ENCODE measurements around the gene LRRFIP1. TPM values are rescaled to one million over a fixed set of nuclear protein-coding genes. Genes with fewer than 3 reads are reported as not detected.

LRRFIP1 gene
- polyA plus RNA-seq, 4 donors, result 60.2 to 103 (median 84.7) TPM

GRCh38 chr2:237698358-237698694, 70.9 kb downstream of the LRRFIP1 start:
- DNase-seq (ENCODE audit: low read depth in 4 of 4, low spot score in 3 of 4), result no peak

GRCh38 chr2:237699870-237700511, 72.6 kb downstream of the LRRFIP1 start:
- DNase-seq (ENCODE audit: low read depth in 4 of 4, low spot score in 3 of 4), result no peak

DNA sequence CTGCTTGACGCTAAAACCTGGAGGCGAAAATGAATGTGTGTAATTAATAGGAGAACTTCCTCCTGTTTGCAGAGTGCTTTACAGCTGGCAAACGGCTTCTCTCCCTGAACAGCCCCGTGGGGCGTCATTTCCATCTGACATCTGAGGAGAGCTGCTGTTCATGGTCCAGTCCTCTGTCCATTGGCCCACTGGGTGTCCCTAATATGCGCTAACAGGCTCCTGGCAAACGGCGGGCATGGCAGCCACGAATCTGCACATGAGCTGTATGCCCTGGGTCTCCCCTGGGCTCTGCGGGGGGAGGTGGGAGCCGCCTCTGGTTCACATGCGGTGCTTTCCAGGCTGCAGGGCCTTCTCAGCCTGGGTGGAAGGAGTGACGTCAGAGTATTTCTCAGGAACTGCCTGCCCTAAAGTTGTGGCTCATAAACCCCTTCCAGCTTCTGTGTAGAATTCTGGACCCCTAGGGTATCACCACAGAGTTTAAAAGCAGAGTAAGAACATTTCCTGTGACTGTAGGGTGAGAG, 73.2 kb downstream of the LRRFIP1 start:
- DNase-seq (ENCODE audit: low read depth in 4 of 4, low spot score in 3 of 4), result peak in 1 of 4 donors; percentile 74

DNA sequence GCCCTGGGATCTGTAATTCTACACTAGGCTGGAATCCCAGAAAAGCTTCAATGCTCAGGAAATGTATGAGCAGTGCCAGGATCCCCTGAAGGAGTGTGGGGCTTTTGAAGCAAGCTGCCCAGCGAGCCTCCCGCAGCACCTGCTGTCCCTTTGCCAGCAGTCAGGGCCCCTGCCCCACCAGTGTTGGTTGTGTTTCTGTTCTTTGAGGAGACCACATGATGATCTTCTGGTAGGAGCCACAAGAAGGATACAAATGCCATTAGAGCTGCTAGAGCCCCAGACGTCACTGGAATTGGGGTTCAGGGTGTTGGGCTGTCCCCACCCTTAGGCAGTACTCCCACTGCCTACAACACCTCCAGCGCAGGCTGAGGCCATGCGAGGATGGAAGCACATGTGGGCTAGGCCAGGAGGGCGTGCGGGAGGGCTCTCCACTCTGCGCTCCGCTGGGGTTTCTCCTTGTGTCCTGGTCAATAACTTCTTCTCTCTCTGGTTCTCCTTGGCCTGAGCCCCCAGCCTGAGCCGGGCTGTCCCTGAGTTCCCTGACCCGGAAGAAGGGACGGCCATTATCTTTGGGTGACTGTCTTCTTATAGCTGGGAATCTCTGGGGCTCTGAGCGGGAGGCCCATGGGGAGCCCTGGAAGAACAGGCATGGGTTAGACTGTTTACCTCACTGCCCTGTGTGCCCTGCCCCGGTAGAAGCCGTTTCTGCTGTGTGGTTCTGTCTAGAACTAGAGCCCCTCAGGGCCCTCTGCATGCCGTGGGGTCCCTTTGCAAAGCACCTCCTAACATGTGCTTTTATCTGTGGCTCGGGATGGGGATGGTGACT, 73.9 kb downstream of the LRRFIP1 start:
- no peak for DNase-seq (ENCODE audit: low read depth in 4 of 4, low spot score in 3 of 4)

DNA sequence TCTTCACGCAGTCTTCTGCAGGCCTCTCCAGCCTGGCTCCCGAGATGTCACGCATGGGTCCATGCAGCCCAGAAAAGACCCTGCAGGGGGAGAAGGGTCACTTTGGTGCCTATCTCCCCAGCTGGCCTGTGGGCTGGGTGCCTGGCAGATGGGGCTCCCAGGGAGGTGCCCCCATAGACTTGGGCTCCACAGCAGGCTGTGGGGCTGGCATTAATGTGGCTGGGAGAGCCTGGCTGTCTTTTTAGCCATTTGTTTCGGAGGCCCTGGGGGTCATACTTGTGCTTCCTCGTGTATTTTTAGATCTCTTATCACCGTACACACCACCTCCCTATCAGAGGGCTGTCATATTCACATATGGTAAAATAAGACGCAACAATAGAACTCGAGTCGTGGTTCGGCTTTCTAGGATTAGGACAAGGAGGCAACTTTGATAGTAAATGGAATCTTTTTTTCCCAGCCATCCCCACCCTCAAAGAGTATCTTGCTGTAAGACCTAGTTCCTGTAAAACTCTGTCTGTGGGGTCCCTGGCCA, 74.5 kb downstream of the LRRFIP1 start:
- no peak for DNase-seq (ENCODE audit: low read depth in 4 of 4, low spot score in 3 of 4)

GRCh38 chr2:237702441-237703391, 75.3 kb downstream of the LRRFIP1 start:
- no peak for DNase-seq (ENCODE audit: low read depth in 4 of 4, low spot score in 3 of 4)

GRCh38 chr2:237704501-237705434, 77.4 kb downstream of the LRRFIP1 start:
- DNase-seq (ENCODE audit: low read depth in 4 of 4, low spot score in 3 of 4), result no peak

DNA sequence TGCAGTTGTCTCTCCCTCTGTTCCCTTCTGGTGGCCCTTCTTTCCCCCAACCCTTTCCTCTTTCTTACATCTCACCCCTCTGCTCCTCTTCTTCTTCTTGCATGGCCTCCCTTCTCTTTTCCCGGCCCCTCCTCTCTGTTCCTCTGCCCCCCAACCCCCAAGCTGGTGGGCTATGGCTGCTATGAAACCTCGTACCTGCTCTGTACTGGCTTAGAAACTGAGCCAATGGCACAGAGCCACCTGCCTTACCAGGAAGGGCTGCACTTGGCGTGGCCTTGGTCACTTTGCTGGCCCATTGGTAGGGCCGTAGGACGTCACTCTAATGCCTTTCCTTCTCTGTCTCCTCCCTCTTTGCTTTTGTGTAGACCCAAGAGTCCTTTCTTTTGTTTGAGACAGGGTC, 78.9 kb downstream of the LRRFIP1 start:
- no peak for DNase-seq (ENCODE audit: low read depth in 4 of 4, low spot score in 3 of 4)

DNA sequence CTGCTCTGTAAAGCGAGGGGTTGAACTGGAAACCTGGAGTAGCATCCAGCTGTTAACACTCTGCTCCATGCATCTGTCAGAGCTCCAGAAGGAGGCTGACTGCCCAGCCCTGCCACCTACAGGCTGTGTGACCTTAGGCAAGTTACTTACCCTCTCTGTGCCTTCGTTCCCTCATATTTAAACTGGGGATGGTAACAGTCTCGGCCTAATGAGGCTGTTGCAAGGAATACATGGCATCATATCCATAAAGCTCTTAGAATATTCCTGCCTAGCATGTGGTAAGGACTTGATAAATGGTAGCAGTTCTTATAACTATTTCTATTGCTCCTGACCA, 80.6 kb downstream of the LRRFIP1 start:
- no peak for DNase-seq (ENCODE audit: low read depth in 4 of 4, low spot score in 3 of 4)

GRCh38 chr2:237708491-237708890, 81.1 kb downstream of the LRRFIP1 start:
- DNase-seq (ENCODE audit: low read depth in 4 of 4, low spot score in 3 of 4), result no peak

DNA sequence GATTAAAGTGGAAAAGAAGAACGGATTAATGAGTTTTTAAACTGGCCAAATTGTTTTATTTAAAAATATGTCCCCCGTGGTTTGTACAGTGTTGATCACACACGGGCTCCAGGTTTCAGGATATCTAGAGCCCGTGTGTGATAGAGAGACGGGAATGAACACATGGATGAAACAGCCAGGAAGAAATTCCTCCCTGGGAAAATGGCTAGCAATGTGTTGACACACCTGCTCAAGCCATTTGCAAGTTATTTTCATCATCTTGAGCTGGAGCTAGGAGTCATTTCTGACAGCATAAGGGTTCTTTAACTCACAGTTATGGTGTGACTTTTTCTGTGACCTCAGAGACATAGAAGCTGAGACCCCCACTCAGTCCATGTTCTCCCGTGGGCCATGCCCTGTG, 81.6 kb downstream of the LRRFIP1 start:
- no peak for DNase-seq (ENCODE audit: low read depth in 4 of 4, low spot score in 3 of 4)

DNA sequence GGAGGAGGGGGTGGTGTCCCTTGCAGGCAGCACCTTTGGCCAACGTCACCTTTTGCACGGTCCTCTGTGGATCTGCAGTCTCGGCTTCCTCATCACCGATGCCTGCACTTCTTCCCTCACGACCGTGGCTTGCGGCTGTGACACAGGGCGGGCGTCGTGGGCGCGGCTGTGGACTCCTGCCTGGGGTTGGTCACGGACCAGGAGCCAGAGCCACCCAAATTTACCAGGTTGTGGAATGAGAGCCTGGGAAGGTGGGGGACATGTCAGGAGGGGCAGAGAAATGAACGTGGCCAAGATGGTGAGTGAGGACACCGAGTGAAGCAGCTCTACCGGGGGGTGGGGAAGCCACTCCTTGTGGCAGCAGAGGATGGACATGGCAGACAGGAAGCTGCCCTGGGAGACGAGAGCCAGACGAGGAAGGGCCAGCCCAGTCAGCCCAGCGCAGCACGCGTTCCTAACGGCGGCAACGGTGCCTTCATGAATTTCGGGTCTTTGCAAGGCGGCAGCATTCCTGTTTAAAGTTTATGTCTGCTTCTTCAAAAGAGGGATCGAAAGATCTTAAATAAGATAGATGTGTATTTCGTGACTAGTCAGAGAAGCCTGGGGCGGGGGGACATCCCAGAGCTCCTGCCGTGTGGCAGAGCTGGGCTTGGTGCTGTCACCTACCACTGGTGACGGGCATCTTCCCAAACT, 84.2 kb downstream of the LRRFIP1 start:
- DNase-seq (ENCODE audit: low read depth in 4 of 4, low spot score in 3 of 4), result no peak

- no peak for DNase-seq (ENCODE audit: low read depth in 4 of 4, low spot score in 3 of 4)
These were observed 85.3 kb downstream of the LRRFIP1 start for GRCh38 chr2:237712477-237713377.

- DNase-seq (ENCODE audit: low read depth in 4 of 4, low spot score in 3 of 4), result no peak
These were observed 87.5 kb downstream of the LRRFIP1 start for GRCh38 chr2:237714690-237715458.

DNA sequence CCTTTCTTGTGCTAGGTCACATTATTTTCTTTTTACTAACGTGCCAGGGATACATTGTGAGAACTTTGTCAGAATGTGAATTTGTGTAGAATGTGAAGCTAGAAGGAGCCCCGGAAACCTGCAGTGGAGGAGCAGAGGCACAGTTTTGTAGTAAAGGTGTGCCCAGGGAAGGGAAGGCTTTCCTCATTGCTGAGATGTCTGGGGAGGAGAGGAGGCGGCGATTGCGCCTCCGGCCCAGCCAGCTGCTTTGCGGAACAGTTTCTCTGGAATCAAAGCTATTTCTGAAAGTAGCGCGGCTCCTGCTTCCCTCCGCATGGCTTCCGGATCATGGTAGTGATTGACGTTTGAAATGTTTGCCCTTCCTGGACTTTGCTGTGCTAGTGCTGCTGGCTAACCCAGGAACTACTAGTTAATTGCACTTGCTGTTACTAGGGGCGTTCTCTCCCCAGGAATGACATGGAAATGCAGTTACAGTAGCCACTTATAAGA, 88.1 kb downstream of the LRRFIP1 start:
- no peak for DNase-seq (ENCODE audit: low read depth in 4 of 4, low spot score in 3 of 4)

DNA sequence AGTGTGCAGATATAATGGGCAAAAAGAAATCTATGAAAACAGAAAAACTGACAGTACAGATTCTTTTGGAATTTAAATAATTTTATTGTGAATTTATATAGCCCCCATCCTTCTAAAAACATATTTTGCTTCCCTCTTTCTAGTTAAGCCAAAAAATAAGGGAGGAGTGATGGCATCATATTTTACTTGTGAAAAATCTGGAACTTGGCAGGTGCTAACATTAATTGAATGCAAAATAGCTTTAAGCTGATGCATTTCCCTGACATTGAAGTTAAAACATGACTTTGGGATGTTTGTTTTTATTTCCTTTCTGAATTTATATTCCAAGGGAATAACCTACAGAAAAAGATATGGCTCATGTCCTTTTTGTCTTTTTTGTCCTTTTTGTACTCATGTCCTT, 88.6 kb downstream of the LRRFIP1 start:
- DNase-seq (ENCODE audit: low read depth in 4 of 4, low spot score in 3 of 4), result no peak

All from left renal pelvis (tissue), 4 donors.